Ammon's horn (tissue), 1 donor: ENCODE data around the gene SLC17A7.

Experiments
- DNase-seq: peaks from one replicate; pipeline ENCODE4 v3.0.0-alpha.2; 2016; ENCODE audit warnings: low spot score

Gene SLC17A7

DNA sequence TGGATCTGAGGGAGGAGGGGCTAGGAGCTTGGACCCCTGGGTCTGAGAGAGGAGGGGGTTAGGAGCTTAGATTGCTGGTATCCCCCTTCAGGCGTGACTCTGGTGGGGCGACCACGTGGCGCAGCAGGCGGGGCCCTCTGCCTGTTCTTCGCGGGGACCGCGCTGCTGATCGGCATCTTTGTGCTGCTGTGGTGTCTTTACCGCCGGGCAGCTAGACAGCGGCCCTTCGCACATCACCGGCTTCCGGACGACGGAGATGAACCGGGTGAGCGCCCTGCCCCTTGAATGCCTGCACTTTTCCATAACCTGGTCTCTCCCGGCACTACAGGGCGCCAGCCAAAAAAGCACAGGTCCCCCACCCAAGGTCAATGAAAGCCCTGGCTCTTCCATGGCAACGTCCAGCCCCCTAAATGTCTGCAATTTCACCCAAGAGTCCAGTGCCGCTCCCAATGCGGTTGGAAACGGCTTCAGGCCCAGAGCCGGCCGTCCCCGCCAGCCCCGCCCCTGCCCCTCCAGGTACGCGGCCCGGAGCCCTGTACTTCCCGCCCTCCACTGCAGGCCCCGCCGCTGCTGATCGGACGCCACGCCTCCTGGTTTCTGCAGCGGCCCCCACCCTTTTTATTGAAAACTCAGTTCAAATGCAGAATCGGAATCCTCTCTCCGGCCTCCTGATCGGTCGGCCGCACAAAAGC, 13.3 kb downstream of the SLC17A7 start:
- no peak for DNase-seq

GRCh38 chr19:49427339-49427738, 14.0 kb downstream of the SLC17A7 start:
- no peak for DNase-seq

DNA sequence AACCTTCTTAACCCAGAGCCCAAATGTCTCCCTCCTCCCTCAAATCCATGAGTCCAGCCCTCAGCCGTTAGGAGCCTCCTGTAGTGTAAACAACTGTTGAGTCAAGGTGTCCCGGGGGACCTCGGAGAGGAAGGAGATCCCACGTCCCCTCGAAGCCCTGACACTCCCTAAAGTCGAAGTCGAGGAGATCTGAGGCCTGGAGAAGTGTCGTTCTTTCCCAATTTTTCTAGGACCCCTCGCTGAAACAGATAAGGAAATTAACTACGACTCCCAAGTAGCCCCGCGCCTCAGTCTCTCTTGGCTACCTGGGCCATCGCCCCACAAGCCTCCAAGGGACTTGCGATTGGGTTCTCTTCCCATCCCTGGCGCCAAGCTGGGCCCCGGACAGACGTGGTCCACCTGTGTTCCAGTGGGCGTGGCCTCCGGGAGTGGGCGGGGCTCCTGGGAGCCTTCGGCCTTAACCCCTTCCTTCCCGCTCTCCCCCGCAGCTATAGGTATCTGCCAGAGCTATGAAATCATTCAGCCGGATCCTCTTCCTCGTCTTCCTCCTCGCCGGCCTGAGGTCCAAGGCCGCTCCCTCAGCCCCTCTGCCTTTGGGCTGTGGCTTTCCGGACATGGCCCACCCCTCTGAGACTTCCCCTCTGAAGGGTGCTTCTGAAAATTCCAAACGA, 15.3 kb downstream of the SLC17A7 start:
- DNase-seq, result no peak

DNA sequence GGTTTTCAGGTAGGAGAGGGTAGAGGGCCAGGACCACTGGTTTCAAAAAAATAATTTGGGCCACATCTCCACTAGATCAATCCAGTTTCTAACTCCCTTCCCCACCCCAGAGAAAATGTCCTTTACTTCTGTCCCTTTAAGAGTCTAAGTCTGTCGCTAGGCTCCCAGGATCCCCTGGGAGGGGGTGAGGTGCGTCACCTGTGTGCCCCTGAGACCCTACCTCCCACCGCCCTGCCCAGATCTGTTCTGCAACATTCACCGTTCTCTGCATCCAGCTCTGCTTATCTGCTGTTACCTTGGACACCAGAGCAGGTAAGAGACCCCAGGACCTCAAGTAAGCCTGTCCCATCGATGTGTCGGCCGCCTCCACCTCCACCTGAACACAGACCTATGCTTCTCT, 16.1 kb downstream of the SLC17A7 start, which contains the start of gene GFY:
GFY (plus strand) TSS at position 211 of the 400 bp plus-strand sequence. CDS start 1,043 bp downstream, outside the sequence.
- no peak for DNase-seq

GRCh38 chr19:49423985-49424303, 17.4 kb downstream of the SLC17A7 start:
- DNase-seq, result no peak

DNA sequence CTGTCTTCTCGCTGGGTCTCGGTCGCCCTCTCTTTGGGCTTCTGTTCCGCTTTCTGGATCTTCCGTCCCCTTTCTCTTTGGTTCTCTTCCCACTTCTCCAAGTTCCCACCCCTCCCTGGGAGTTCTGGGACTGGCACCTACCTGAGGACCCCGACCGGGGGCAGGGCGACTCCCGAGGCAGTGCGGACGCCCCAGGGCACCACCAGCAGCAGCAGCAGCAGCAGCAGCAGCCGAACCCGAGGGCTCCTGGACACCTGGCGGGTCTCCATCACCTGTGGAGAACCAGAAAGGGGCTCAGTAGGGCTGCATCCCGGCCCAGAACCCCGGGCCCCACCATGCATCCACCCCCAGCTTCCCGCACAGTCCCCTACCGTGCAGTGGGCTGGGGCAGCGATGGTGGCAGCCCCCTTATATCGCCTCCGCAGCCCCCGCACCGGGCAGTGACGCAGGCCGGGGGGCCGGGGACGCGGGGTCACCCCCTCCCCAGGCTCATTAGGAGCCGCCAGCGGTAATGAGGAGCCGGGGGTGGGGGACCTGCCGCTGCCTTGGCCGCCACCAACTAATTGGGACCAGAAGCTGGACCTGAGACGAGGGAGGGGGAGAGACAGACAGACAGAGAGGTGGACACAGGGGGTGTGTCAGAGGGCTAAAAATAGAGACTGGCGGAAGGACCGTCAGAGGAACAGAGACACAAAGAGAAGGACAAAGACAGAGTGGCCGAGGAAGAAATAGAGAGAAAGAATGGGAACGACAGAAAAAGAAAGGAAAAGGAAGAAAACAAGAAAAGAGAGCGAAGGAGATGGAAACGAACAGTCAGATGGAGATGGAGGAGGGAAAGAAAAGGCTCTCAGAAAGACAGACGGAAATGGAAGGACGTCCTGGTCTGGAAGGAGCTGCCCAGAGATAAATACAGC, 18.0 kb downstream of the SLC17A7 start, which contains the start of gene PTH2:
PTH2 (minus strand) TSS at position 371 of the 914 bp plus-strand sequence; CDS start at position 269, 102 bp downstream.
- DNase-seq, result no peak

- no peak for DNase-seq
Measured at GRCh38 chr19:49422407-49423070, 18.8 kb downstream of the SLC17A7 start.

- DNase-seq, result no peak
Measured at GRCh38 chr19:49421878-49422202, 19.5 kb downstream of the SLC17A7 start.

DNA sequence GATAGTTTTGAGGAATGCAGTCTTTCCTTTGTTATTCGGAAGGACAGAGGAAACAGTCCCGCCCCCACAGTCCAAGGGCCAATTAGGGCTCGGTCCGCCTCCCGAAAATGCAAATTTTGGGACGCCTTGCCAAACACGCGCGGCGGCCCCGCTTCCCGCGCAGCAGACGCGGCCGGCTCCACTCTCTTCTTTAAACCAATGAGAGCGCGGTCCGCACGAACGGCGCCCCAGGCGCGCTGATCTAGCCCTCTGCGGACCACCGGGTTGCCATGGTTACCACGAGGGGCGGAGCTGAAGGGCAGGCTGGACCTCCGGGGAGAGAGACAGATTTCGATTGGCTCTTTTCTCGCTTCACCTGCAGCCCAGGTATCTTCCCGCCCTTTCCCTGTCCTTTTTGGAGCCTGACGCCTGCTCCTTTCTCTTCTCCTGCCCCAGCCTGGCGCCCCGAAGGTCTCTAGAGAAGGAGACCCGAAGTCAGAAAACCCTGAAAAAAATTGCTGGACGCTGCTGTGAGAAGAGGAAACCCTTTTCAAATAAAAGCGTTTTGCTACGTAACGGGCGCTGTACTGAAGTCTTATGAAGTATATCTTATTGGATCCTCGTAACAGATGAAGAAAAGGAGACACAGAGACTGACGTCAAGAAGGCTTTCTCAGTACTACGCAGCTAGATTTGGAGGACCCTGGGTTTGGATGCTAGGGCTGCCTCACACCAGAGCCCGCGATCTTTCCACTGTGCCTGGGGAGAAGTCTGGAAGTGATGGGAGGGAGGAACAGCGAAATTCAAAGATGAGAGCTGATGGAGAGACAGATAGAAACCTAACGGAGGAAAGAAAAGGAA, 20.1 kb downstream of the SLC17A7 start:
- no peak for DNase-seq

GRCh38 chr19:49420227-49420626, 21.1 kb downstream of the SLC17A7 start:
- no peak for DNase-seq

GRCh38 chr19:49419173-49419572, 22.2 kb downstream of the SLC17A7 start:
- no peak for DNase-seq

DNA sequence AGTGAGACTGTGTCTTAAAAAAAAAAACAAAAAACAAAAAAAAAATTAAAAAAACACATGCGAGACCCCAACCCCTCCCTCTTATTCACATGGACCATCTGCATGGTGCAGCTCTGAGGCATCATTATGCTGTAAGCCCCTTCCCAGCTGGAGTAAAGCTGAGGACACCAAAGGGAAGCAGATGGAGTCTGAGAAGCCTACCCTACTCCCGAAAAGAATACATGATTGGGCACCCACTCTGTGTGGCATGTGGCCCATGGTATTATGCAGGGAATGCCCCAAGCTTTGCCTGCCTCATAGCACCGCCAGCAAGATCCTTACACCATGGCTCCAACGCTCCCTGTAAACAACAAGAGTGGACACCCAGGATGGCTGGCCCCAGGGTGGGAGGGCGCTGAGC, 22.8 kb downstream of the SLC17A7 start:
- no peak for DNase-seq

DNA sequence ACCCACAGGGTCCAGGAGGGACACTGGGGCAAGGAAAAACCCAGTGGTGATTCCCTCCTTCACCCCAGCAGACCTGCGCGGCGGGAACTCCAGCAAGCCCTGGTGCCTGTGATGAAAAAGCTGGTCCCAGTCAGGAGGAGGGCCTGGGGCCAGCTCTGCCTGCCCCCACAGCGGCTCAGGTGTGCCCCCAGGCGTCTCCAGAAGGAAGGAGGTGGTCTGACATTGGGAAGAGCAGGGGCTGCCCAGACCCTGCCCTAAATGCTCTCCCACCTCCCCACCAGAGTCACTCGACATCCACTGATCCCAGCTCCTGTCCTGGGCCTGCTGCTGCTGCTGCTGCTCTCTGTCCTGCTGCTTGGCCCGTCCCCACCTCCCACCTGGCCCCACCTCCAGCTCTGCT, 24.2 kb downstream of the SLC17A7 start:
- no peak for DNase-seq

- DNase-seq, result no peak
Measured at GRCh38 chr19:49415810-49416200, 25.5 kb downstream of the SLC17A7 start.

- no peak for DNase-seq
Measured at GRCh38 chr19:49415102-49415809, 26.1 kb downstream of the SLC17A7 start.

DNA sequence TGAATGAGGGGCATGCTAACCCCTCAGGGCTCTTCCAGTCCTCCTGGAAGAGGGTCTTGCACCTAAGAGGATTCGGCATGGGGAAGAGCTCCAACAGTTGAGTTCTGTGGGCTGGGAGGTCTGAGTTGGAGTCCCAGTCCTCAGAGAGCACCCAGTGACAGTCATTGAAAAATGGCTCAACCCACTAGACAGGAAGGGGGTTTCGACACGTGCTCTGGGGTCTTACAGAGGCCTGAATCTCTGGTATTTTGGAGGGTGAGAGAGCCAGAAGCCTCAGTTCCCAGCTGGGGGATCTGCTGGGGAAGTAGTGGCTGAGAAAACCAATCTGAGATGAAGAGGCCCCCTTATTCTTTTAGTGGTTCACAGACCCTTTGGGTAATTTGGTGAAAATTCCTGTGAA, 27.1 kb downstream of the SLC17A7 start:
- DNase-seq, result no peak

DNA sequence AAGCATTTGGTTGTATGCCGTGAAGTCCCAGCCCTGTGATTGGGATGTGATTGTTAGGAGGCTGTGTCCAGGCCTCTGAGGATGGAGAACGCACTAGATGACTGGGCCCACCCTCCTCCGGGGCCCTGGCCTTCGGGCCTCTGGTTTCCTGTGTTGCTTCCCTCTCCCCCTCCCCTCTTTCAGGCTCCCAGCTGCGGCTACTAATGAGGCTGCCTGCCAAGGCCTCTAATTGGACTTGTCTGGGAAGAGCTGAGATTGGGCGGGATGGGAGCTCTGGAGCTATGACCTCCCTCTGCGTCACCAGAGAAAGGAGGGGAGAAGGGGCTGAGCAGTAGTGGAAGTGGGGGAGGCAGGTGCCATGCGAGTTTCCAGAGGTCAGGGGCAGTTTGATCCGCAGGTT, 28.0 kb downstream of the SLC17A7 start:
- DNase-seq, result no peak

GRCh38 chr19:49411681-49412326, 29.5 kb downstream of the SLC17A7 start:
- no peak for DNase-seq

- DNase-seq, result no peak
Measured at GRCh38 chr19:49409441-49410029, 31.8 kb downstream of the SLC17A7 start.
